ENCODE measurements around the gene MYZAP. TPM values are rescaled to one million over a fixed set of nuclear protein-coding genes. Genes with fewer than 3 reads are reported as not detected.
A peak's percentile ranks its signal among the peaks of the same experiment; 100 is the strongest.

Gene MYZAP
- total RNA-seq, 2 donors from 2014 or later: 0.24 TPM; not detected in 1

GRCh38 chr15:57720867-57721266 lies 129.2 kb downstream of the MYZAP start:
- DNase-seq: no peak
- Mint-ChIP-seq H3K9me3 (peaks cover 0 to 2% of the 10 kb centered on the region in 2 donors), H3K27ac (no peak overlapping the region), H3K36me3 (ENCODE audit: insufficient read depth in 2 of 2) (peaks cover 11 to 26% of the 10 kb centered on the region in 2 donors), H3K4me1 (ENCODE audit: low read depth) (peaks cover 6% of the 10 kb centered on the region), H3K4me3 (no peak overlapping the region), H3K27me3 (ENCODE audit: low read depth) (no peaks in the 10 kb centered on the region)
- ATAC-seq (replicated peaks in 1 of 2): no peak

GRCh38 chr15:57726411-57726810 lies 134.7 kb downstream of the MYZAP start:
- Mint-ChIP-seq H3K27ac (no peak overlapping the region), H3K9me3 (no peaks in the 10 kb centered on the region), H3K4me3 (no peak overlapping the region), H3K36me3 (ENCODE audit: insufficient read depth in 2 of 2) (peaks cover 3% of the 10 kb centered on the region in 2 donors), H3K4me1 (ENCODE audit: low read depth) (peaks cover 6% of the 10 kb centered on the region), H3K27me3 (ENCODE audit: low read depth) (no peaks in the 10 kb centered on the region)
- no peak for DNase-seq
- no peak for ATAC-seq (replicated peaks in 1 of 2)

GRCh38 chr15:57727031-57727430 lies 135.3 kb downstream of the MYZAP start:
- Mint-ChIP-seq H3K36me3 (ENCODE audit: insufficient read depth in 2 of 2) (peaks cover 3% of the 10 kb centered on the region in 2 donors), H3K27ac (no peak overlapping the region), H3K4me1 (ENCODE audit: low read depth) (peaks cover 6% of the 10 kb centered on the region), H3K9me3 (no peaks in the 10 kb centered on the region), H3K4me3 (no peak overlapping the region), H3K27me3 (ENCODE audit: low read depth) (no peaks in the 10 kb centered on the region)
- no peak for DNase-seq
- no peak for ATAC-seq (replicated peaks in 1 of 2)

- H3K36me3 Mint-ChIP-seq (ENCODE audit: insufficient read depth in 2 of 2): peaks cover 3% of the 10 kb centered on the region in 2 donors
- peaks cover 6% of the 10 kb centered on the region for H3K4me1 Mint-ChIP-seq (ENCODE audit: low read depth)
- no peak for ATAC-seq (replicated peaks in 1 of 2)
- DNase-seq: no peak
- no peaks in the 10 kb centered on the region for H3K27me3 Mint-ChIP-seq (ENCODE audit: low read depth)
- no peaks in the 10 kb centered on the region for H3K9me3 Mint-ChIP-seq
- no peak overlapping the region for H3K27ac Mint-ChIP-seq
- no peak overlapping the region for H3K4me3 Mint-ChIP-seq
Observed at GRCh38 chr15:57728436-57728835, 136.7 kb downstream of the MYZAP start.

- no peaks in the 10 kb centered on the region for H3K36me3 Mint-ChIP-seq (ENCODE audit: insufficient read depth in 2 of 2)
- no peak overlapping the region for H3K27ac Mint-ChIP-seq
- no peaks in the 10 kb centered on the region for H3K9me3 Mint-ChIP-seq
- H3K4me3 Mint-ChIP-seq: no peak overlapping the region
- ATAC-seq (replicated peaks in 1 of 2) (no peak), DNase-seq (no peak)
- H3K4me1 Mint-ChIP-seq (ENCODE audit: low read depth): no peaks in the 10 kb centered on the region
- H3K27me3 Mint-ChIP-seq (ENCODE audit: low read depth): no peaks in the 10 kb centered on the region
Observed at GRCh38 chr15:57730876-57731275, 139.2 kb downstream of the MYZAP start.

- no peak overlapping the region for H3K4me3 Mint-ChIP-seq
- H3K36me3 Mint-ChIP-seq (ENCODE audit: insufficient read depth in 2 of 2): no peaks in the 10 kb centered on the region
- ATAC-seq (replicated peaks in 1 of 2): no peak
- no peaks in the 10 kb centered on the region for H3K9me3 Mint-ChIP-seq
- no peaks in the 10 kb centered on the region for H3K27me3 Mint-ChIP-seq (ENCODE audit: low read depth)
- no peak for DNase-seq
- H3K27ac Mint-ChIP-seq: no peak overlapping the region
- no peaks in the 10 kb centered on the region for H3K4me1 Mint-ChIP-seq (ENCODE audit: low read depth)
Observed at GRCh38 chr15:57731530-57732103, 139.9 kb downstream of the MYZAP start.

GRCh38 chr15:57732526-57733331 lies 141.0 kb downstream of the MYZAP start:
- Mint-ChIP-seq H3K36me3 (ENCODE audit: insufficient read depth in 2 of 2) (peaks cover 0 to 5% of the 10 kb centered on the region in 2 donors), H3K27me3 (ENCODE audit: low read depth) (no peaks in the 10 kb centered on the region), H3K4me3 (no peak overlapping the region), H3K9me3 (peaks cover 0 to 2% of the 10 kb centered on the region in 2 donors), H3K27ac (no peak overlapping the region), H3K4me1 (ENCODE audit: low read depth) (peaks cover 3% of the 10 kb centered on the region)
- ATAC-seq (replicated peaks in 1 of 2): peak in 1 of 2 donors; percentile 40
- peak; percentile 44 to 55 for DNase-seq

GRCh38 chr15:57734860-57735259 lies 143.2 kb downstream of the MYZAP start:
- Mint-ChIP-seq H3K9me3 (peaks cover 0 to 2% of the 10 kb centered on the region in 2 donors), H3K36me3 (ENCODE audit: insufficient read depth in 2 of 2) (peaks cover 0 to 5% of the 10 kb centered on the region in 2 donors), H3K27ac (no peak overlapping the region), H3K4me3 (no peak overlapping the region), H3K4me1 (ENCODE audit: low read depth) (peaks cover 5% of the 10 kb centered on the region), H3K27me3 (ENCODE audit: low read depth) (no peaks in the 10 kb centered on the region)
- no peak for DNase-seq
- ATAC-seq (replicated peaks in 1 of 2): no peak

Other genes starting within 250 kb of the MYZAP start
- gene CGNL1, start 215.4 kb upstream of the MYZAP start, total RNA-seq: not detected
- 10 to 100 TPM; 67.1 to 87.9 TPM for gene POLR2M, start 114.8 kb downstream of the MYZAP start, total RNA-seq

Data from activated T-cell treated with anti-CD3 and anti-CD28 coated beads, Interleukin-2, amount 50 U/mL, for 72 hours (primary cell).